Ishikawa (cell line): ENCODE results near the gene FSTL4.

Source experiments
- CEBPB ChIP-seq: IDR thresholded peaks from 2 replicates; pipeline ENCODE4 v1.6.1; 2012
- CREB1 ChIP-seq: IDR thresholded peaks from 2 replicates; pipeline ENCODE4 v1.6.1; 2012; ENCODE audit warnings: low read depth
- EGR1 ChIP-seq: IDR thresholded peaks from 2 replicates; pipeline ENCODE4 v1.6.1; 2012
- EP300 ChIP-seq: IDR thresholded peaks from 2 replicates; pipeline ENCODE4 v1.6.1; 2012; ENCODE audit warnings: borderline replicate concordance
- FOXM1 ChIP-seq: IDR thresholded peaks from 2 replicates; pipeline ENCODE4 v1.6.1; 2012; ENCODE audit warnings: low read depth, borderline replicate concordance
- MAX ChIP-seq: IDR thresholded peaks from 2 replicates; pipeline ENCODE4 v1.6.1; 2012
- NFIC ChIP-seq: IDR thresholded peaks from 2 replicates; pipeline ENCODE4 v1.6.1; 2012
- RAD21 ChIP-seq: IDR thresholded peaks from 2 replicates; pipeline ENCODE4 v1.6.1; 2012; ENCODE audit warnings: low read depth
- REST ChIP-seq: IDR thresholded peaks from 2 replicates; pipeline ENCODE4 v1.6.1; 2012; ENCODE audit warnings: low read depth, mild to moderate bottlenecking
- TEAD4 ChIP-seq: IDR thresholded peaks from 2 replicates; pipeline ENCODE4 v1.6.1; 2012

- TF ChIP-seq RAD21 (no peak), EP300 (no peak), CEBPB (no peak), TEAD4 (no peak), CREB1 (no peak), REST (no peak), EGR1 (no peak), MAX (no peak), NFIC (no peak), FOXM1 (no peak)
Measured at GRCh38 chr5:133354323-133355185, 257.8 kb downstream of the FSTL4 start.
